A549 (cell line): ENCODE measurements around the gene PLEKHH1.

ENCODE experiments used
- CBX8 ChIP-seq: fragments of 200-600 bp; sonication (generic); IDR thresholded peaks from 2 replicates; pipeline ENCODE4 v1.6.1; 2016
- CTCF ChIP-seq: fragments of >200 bp; sonication (Bioruptor Twin); formaldehyde crosslinking; IDR thresholded peaks from 3 replicates; pipeline ENCODE4 v1.5.1; 2016
- HDAC2 ChIP-seq: fragments of 200-600 bp; sonication (generic); IDR thresholded peaks from 2 replicates; pipeline ENCODE4 v1.6.1; 2016
- HEYL ChIP-seq: fragments of 250-450 bp; sonication (Bioruptor Pico); IDR thresholded peaks from 2 replicates; pipeline ENCODE4 v1.8.0; 2021; ENCODE audit warnings: mild to moderate bottlenecking, moderate library complexity
- KDM1A ChIP-seq: fragments of 200-600 bp; sonication (generic); IDR thresholded peaks from 2 replicates; pipeline ENCODE4 v1.6.1; 2016; ENCODE audit warnings: low read depth, mild to moderate bottlenecking
- RFX5 ChIP-seq: fragments of 450-650 bp; IDR thresholded peaks from 2 replicates; pipeline ENCODE4 v1.7.1; 2014; ENCODE audit warnings: antibody characterized with exemption, mild to moderate bottlenecking, moderate library complexity

DNA sequence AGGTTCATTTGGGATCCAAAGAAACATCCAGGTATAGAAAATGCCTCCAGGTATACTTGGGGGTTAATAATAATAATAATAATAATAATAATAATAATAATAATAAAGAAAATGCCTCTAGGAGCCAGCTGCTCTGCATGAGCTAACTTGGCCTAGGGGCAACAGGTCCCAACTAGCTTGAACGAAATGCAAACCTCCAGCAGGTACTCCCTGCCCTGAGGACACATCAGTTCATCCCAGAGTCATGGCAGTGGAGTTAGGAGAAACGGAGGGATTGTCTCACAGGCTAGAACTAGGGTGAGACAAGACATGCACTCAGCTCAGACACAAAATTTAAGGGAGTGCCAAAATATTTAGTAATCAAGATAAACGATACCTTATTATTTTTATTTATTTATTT is 32.1 kb upstream of the PLEKHH1 start:
- no peak for TF ChIP-seq CTCF
- TF ChIP-seq KDM1A, result no peak
- no peak for TF ChIP-seq HDAC2
- no peak for TF ChIP-seq HEYL (CRISPR knock-in tag)
- no peak for TF ChIP-seq CBX8
- no peak for TF ChIP-seq RFX5
